GM18511 (cell line): ENCODE results near the gene TRUB1.
"Not testable (repeated sequence)": the region's sequence is repeated elsewhere in the genome, so short reads cannot be mapped to it uniquely, and the experiment has no call there.

Experiments
- ATAC-seq: cut with Tn5 transposase; IDR thresholded peaks from one replicate; pipeline ENCODE4 v1.9.1; 2021; ENCODE audit warnings: mild to moderate bottlenecking, moderate library complexity; ENCODE audit not compliant: unreplicated experiment

Gene TRUB1

DNA sequence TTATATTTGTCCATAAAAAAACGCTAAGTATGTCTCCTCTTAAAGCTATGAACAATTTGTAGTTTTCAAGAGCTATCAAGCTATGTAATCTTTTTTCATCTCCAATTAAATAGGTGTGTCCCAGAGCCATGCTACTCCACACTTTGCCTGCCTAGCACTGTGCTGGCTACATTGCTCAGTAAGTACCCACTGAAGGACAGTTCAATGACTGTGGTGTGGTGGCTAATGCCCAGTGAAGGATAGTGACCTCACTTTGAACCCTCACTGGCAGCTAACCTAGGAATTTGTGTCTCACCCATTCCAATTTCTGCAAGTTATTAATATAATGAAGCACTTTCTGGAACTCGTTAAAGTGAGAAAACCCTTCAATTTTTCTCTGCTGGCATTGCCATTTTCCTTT is 14.4 kb upstream of the TRUB1 start:
- no peak for ATAC-seq

DNA sequence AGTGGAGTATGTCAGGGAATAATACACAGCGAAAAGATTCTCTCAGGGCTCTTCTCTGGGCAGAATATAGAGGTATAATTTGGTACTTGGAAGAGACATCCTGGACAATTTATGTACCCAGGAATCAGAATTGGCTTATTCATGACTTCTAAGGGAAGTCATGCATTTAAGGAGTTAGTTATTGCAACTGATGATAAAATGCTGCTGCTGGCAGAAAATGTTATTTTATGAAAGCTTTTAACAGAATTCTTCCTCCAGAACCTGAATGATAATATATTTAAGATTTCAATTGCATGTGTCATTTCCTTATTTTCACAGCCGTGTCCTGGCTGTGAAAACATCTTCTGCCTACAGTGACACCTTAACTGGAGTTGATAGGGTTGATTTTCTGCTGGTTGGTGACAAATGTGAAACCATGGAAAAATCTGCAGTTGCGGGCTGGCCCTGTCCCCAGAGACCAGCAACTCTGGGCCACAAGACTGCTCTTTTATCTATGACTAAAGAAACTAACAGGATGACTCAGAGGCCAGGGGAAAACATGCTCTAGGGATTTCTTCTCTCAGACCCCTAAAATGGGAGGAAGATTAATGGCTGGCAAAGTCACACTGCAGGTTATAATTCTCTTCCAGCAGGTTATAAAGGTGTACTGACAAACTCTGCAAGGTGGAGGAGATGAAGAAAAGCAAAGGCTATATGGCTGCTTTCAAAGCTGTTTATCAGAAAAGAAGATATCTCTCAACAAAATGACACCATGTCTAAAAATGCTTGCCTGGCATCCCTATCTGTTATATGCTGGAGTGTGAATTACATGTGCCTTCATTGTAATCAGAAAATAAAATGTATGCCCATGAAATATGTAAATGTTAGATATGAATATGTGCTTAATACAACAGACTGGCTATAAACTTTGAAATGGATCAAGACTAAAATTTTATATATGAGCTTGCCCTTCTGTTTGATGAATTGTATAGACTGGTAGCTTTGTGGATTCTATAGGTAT is 12.1 kb upstream of the TRUB1 start:
- peak; percentile 97 for ATAC-seq

DNA sequence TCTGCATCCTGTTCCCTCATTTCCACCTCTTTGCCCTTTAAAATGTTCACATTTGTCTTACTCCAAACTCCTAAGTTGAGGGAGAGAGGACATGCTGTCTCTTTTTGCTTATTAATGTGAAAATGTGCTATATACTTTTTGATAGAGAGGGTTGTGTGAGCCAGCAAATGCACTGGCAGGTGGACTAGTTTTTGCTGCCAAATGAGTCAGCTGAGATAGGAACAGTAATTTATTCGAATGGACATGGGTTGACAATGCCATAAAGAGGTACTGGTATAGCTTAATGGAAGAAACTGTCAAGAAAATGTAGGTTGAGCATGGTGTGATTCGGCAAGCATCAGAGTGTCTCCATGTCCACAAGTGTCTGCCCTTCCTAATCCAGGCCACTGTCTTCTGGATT is 9.2 kb upstream of the TRUB1 start:
- ATAC-seq = no peak

DNA sequence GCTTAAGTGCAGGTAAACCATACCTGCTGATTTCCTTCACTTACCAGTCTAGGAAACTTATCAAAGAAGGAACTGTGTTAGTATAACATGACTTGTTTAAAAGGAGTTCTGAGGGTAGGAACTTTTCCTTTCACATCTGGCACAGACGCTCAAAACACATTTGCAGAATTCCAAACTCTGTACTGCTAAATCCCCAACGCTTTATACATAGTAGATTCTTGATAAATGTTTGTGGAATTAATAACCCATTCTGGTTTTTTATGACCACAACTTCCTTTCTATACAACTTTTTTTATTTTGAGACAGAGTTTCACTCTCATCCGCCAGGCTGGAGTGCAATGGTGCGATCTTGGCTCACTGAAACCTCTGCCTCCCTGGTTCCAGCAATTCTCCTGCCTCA is 7.7 kb upstream of the TRUB1 start:
- no peak for ATAC-seq

DNA sequence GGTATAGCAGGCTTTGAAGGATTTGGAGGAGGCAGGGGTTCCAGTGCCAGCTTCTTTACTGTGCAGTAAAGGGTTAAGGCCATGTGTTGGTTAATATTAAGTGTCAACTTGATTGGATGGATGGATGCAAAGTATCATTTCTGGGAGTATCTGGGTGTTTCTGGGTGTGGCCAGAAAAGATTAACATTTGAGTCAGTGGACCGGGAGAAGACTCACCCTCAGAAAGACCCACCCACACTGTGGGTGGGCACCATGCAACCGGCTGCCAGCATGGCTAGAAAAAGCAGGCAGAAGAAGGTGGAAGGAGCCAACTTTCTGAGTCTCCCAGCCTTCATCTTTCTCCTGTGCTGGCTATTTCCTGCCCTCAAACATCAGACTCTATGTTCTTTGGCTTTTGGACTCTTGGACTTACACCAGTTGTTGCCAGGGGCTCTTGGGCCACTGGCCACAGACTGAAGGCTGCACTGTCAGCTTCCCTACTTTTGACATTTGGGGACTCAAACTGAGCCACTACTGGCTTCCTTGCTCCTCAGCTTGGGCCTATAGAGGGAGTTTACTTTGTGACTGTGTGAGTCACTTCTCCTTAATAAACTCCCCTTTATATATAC is 6.8 kb upstream of the TRUB1 start:
- ATAC-seq = no peak

DNA sequence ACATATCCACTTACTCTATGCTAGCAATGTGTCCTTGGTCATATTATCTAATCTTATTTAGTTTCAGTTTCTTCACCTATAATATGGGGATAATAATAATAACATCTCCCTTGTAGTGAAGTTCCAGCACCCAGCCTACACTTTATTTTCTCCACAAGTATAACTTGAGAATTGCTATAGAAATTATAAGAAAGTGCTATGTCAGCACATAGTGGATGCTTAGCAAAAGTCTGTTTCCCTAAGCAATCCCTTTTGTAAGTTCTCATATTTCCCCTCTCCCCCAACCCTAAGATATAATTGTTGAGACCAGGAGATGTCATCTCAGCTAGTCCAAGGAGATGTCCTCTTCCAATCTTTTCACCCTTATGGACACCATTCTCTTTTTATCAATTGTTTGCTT is 5.8 kb upstream of the TRUB1 start:
- no peak for ATAC-seq

DNA sequence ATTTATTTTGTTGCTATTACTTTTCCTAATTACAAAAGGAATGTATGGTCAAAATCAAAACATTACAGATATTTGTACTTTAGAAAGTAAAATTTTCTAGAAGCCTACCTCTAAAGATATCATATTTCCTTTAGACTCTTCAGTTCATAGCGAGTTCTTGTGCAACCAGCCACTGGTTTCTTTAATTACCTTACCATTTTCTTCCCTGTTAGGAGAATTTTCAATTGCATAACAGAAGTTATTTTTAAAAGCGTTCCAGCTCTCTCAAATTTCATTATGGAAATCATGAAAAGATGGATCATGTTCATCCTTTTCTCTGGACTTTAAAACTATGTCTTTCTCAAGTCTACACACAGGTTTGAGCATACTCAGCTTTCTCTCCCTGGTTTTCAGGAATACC is 5.0 kb upstream of the TRUB1 start:
- no peak for ATAC-seq

DNA sequence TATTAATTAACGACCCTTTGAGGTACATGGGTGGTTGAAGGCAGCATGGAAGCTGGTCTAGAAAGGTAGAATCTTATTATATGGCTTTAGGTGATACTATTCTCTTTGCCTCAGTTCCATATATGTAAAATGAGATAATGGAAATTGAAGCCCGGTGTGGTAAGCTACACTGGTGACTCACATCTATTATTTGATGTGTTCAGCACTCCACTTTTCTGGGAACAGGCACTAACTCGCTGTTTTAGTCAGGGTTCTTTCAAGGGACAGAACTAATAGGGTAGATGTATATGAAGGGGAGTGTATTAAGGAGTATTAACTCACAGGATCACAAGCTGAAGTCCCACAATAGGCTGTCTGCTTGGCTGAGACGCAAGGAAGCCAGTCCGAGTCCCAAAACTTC is 4.4 kb upstream of the TRUB1 start:
- no peak for ATAC-seq

DNA sequence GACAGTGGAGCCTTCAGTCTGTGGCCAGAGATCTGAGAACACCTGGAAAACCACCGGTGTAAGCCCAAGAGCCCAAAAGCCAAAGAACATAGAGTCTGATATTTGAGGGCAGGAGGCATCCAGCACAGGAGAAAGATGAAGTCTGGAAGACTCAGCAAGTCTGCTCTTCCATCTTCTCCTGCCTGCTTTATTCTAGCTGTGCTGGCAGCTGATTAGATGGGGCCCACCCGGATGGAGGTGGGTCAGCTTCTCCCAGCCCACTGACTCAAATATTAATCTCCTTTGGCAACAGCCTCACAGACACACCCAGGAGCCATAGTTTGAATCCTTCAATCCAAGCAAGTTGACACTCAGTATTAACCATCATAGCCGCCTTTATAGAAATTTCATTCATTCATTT is 4.0 kb upstream of the TRUB1 start:
- ATAC-seq = not testable (repeated sequence)

DNA sequence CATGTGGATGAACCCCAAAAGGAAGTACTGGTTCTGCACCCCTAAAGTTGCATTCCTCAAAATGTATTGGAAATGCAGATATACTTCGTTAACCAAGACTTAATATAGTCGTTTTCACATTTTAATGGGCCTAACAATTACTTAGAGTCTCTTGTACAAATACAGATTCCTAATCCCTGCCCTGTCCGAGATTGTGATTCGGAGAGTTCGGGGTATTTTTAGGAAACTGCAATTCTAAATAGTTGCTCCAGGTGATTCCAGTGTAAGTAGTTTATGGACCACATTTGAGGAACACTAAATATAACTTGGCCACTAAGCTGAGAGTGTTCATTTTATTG is 830 bp downstream of the TRUB1 start:
- ATAC-seq = no peak

DNA sequence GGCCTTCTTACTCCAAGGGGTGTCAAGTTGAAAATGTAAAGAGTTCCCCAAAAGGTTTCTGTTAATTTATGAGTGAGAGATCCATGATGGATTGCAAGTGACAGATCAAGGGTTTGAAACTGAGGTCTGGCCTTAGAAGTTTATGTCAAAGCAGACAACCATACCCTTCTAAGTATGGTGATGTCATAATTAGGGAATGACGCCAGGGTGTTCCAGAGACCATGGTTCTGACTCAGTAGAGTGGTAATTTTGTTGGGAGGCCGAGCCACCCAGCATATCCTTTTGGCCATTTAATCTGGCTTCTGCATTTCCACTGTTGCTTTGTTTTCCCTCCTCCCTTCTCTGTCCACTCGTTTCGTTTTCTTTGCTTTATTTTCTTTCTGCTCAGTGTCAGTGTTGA is 2.7 kb downstream of the TRUB1 start:
- no peak for ATAC-seq

DNA sequence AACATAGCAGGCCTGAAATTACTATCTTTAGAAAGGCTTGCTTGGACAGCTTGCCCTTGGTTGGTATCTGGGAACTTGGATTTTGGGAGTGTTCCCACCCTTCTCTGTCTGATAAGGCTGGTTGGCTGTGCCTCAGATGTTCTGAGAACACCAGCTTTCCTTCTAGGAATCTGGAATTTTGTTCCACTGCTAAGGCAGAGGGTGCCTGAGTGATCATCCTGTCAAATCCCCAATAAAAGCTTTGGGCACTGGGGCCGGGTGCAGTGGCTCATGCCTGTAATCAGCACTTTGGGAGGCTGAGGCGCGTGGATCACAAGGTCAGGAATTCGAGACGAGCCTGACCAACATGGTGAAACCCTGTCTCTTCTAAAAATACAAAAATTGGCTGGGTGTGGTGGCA is 5.0 kb downstream of the TRUB1 start:
- no peak for ATAC-seq

DNA sequence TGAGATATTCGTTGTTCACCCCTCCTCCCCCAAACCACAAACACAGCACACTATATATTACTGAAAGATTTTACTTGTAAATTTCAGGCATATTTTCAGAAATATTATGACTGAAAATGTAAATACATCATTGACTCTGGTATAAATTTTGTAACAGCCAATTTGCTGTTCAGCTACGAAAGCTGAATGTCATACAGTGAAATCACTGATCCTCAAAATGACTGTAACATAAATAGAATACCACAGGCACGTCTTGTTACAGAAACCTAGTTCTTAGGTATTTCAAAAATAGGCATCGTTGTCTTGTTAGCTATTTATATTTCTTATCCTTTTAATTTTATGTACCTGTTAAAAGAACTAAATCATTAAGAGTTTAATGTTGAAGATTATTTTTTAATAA is 15.1 kb downstream of the TRUB1 start:
- peak; percentile 73 for ATAC-seq

DNA sequence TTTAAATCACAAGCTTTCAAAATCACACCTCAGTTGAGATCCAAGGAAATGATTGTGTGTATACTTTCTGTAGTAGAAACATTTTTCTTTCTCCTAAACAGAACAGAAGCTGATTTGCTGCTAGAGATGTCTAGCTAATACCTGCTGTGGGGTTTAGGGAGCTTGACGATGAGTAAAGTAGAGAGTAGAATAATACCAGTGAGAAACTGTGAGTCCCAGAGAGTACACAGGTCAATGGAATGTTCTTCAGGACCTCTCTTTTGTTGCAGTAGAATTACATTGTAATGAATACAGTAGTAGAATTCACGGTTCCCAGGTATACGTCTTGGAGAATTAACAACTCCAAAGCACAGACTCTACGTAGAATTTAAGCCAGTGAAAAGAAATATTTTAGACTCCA is 18.0 kb downstream of the TRUB1 start:
- ATAC-seq = no peak

DNA sequence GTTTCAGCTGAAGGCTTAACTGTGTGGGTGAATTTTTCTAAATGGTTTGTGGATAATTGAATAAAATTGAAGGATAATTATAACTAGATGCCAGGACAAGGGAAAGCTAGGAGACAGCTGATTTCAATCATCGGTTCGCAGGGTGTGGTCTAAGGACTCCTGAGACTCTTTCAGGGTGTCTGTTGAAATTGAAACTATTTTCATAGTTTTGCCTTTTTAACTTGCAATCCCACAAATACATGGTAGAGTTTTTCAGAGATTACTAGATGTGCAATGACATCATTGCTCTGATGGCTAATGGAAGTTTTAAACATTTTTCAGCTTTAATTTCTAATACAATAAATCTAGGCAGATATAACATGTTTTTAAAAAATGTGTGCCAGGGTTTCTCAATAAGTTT is 18.5 kb downstream of the TRUB1 start:
- ATAC-seq = peak; percentile 44

DNA sequence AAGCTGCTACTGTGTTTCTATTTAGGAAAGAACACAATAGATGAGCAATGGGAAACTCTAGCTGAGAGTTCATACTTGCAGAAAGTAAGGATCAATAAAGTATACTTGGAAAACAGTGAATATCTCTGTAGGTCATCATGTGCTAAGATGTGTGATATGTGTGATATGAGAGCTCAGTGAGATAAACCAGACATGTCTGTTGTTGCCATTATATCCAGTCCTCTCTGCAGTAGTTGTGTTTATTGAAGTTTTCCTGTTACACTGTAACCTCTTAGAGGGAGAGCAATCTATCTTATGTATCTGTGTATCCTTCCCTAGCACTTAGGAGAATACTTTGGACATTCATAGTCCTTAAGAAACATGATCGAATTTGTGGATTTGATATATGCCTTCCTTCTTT is 19.1 kb downstream of the TRUB1 start:
- ATAC-seq = no peak

DNA sequence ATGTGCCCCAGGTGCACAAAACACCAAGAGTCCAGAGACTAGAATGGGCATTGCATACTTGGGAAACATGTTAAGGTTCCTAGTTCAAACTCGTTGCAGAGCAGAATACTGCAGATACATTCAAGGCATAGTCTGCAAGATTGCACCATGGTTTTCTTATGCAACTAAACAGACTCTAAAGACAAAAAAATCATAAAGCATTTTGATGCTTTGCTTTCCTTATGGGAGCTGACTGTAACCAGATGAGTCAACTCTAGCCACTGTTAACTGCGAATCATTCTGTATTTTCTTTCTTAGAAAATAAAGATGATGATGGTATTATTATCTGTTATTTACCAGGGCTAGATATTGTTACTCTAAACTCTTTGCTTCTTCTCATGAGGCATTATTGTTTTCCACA is 19.7 kb downstream of the TRUB1 start:
- no peak for ATAC-seq

DNA sequence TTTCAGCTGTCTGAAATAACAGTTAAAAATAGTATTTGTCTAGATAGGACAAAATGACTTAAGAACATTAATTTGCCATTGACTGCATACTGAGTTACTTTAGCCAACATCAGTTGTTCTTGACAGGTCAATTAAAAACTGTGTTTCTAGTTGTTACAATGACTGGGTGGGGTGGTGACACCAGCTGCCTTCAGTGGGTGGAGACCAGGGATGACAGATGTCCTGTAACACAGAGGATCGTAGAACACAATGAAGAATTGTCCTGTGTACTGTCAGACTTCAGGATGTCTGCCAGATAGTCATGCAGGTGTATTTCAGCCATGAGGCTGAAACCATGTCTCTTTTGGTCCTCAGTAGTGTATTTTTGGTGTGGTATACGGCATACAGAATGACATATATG is 24.4 kb downstream of the TRUB1 start:
- ATAC-seq = no peak

DNA sequence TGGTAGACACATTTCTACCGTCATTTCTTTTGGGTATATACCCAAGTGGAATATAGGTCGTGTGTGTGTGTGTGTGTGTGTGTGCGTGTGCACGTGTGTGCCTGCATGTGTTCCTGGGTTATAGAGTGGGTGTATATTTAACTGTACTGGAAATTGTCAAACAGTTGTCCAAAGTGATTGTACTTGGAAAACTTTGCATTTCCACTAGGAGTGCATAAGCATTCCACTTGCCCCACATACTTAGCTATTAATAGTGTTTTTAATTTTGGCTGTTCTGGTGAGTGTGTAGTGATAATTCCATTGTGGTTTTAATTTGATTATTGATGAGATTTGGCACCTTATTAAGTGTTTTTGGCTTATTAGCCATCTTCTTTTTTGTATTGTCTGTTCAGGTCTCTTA is 25.9 kb downstream of the TRUB1 start:
- no peak for ATAC-seq

DNA sequence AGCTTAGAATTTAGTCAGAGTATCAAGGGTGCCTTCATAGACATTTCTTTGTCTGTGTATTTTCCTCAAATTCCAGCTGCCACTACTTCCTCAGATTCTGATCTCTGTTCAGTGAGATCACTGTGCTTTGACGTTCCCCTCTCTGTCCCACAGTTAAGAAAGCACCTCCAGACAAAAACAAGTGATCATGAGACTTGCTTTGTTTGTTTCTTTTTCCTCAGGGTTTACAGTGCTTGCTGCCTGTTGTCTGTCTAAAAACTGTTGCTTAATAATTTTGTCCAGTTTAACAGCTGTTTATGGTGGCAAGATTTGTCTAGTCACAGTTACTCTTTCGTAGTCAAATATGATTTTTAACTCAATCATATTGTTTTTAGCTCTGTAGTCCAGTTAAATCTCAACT is 29.1 kb downstream of the TRUB1 start:
- no peak for ATAC-seq

DNA sequence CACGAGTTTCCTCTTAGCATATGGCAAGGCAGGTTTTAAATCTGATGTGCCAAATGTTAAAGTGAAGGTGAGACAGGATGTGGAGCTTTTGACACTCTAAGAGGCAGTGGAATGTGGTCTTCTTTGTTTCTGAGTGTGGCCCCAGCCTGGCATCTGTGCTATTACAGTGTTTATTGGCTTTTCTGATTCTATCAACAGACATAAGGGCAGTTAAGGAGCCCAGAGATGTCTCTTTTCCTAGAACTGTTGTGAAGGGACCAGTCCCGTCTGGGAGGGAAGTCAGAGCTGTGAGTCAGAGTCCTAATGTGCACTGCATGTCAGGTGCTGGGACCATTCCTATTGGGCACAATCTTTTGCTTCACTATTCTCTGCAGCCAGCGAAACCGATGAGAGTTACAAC is 32.5 kb downstream of the TRUB1 start:
- ATAC-seq = no peak

DNA sequence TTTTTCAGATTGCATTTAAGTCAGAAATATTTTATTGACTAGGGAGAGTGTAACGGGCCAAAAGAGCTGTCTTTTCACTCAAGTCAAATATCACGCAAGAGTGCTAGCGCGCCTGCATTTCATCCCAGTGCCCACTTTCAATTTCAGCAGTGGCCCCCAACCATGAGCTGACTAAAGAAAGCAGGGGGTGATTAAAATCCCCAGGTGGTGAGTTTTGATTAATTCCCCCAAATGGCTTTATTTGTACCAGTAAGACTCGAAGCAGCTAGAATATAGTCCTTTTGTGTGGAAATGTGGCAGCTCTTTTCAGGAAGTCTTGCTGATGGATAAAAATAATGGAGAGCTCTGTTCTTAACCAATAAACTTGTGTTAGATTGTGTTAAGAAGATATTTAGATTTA is 35.3 kb downstream of the TRUB1 start:
- no peak for ATAC-seq

DNA sequence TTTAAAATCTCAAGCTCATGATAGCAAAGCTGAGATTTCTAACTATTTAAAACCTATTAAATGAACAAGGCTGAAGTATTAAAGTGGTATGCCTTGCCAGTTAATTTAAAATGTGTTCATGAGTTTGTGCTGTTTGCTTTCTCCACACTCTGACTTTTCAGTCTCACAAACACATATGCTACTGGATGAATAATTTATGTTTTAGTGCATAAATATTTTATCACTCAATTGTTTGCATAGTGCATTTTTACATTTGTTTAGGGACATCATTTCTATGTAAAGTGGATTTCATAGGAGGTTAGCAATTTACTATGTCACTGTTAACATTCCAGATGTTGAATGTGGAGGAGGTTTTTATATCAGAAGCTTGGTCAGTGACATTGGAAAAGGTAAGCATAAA is 36.0 kb downstream of the TRUB1 start:
- no peak for ATAC-seq
